Retina (tissue), 1 donor: ENCODE data around the gene CUBN.

Experiments
- DNase-seq: peaks from one replicate; pipeline ENCODE4 v3.0.0-alpha.2; 2016

The CUBN gene

DNA sequence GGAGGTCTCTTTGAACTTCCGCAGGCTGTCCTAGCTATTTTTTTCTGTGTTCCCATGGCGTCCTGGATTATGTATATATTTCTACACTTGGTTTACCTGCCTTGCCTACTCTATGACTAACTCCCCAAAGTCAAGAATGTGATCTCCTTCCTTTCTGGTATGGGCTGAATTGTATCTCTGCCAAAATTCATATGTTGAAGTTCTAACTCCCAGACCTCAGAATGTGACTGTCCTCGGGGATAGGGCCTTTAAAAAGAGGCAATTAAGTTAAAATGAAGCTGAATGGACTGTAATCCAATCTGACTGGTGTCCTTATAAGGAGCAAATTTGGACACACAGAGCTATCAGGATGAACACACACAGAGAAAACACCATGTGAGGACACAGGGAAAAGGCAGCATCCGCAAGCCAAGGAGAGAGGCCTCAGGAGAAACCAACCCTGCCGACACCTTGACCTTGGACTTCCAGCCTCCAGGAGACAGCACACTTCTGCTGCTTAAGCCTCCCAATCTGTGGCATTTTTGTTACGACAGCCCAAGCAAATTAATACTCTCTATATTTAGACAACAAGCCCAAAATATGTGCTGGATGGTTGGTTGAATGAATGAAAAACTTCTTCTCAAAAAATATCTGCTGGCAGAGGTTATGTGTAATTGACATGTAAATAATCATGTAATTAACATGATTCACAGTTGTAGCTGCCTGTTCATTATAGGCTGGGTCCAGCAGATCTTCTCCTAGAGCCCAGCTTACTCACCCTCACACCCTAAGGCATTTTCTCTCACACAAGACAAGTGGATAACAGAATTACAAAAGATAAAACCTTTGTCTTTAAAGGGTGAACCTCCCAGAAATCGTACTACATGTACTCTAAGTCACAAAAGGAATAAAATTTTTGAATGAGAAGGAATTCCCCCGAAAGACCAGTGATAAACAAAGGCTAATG is 123.7 kb downstream of the CUBN start:
- no peak for DNase-seq

DNA sequence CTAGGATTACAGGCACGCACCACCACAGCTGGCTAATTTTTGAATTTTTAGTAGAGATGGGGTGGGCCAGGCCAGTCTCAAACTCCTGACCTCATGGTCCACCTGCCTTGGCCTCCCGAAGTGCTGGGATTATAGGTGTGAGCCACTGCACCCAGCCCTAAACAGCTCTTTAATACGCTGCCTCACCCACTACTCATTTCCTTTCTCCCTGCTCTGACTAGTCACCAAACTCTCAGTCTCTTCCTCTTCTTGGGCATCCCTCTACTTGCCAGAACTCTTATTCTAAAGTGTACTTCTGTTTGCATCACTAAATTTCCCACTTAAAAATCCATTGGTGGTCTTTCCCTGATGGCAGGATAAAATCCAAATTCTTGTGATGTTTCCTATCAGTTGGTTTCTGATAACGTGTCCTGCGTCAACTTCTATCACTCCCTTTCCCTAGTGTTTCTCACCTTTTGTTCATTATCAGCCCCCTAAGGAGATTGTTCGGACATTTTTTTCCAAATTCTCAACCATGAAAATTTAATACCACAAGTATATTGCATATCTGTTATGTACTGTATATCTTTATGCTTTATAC is 124.7 kb downstream of the CUBN start:
- no peak for DNase-seq

DNA sequence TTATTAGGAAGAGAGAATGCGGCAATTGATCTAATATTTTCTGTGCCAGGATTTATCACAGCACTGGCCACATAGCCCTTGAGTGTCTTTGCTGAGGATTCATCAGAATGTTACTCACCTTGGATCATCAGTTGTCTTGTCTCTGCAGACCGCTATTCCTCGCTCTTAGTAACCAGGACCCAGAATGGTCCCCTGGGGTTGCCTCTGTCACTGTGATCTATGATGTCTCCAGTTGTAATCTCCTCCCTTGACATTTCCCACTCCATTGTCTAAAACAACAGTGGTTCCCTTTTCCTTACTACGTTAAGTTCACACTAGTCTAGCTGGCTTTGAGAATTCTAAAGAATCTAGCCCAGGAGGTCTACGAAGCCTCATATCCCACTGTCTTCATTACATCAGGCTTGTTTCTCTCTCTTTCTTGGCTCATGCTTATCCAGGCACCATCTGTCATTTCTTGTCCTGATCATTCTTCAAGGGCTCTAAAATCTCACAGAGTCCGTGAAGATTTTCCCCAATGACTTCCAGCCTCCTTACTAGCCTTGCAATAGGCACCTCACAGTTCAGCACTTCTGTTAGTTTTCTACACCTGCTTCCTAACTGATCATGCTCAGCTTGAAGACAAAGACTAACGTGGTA is 125.8 kb downstream of the CUBN start:
- no peak for DNase-seq

GRCh38 chr10:17003151-17003550 is 126.5 kb downstream of the CUBN start:
- no peak for DNase-seq

- DNase-seq = no peak
Observed at GRCh38 chr10:17001961-17002749, 127.5 kb downstream of the CUBN start.

DNA sequence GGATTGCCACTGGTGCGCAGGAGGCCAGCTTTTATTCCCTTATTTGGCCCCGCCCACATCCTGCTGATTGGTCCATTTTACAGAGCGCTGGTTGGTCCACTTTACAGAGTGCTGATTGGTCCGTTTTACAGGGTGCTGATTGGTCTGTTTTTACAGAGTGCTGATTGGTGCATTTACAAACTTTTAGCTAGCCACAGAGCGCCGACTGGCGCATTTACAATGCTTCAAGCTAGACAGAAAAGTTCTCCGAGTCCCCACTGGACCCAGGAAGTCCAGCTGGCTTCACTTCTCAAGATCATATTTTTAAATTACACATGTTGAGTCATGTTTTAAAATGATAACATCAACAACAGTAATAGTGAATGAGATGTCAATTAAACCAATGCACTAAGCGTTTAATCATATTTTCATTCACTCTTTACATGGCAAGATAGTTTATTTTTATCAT is 128.3 kb downstream of the CUBN start:
- DNase-seq = no peak

- no peak for DNase-seq
Observed at GRCh38 chr10:16999665-17000451, 129.8 kb downstream of the CUBN start.

DNA sequence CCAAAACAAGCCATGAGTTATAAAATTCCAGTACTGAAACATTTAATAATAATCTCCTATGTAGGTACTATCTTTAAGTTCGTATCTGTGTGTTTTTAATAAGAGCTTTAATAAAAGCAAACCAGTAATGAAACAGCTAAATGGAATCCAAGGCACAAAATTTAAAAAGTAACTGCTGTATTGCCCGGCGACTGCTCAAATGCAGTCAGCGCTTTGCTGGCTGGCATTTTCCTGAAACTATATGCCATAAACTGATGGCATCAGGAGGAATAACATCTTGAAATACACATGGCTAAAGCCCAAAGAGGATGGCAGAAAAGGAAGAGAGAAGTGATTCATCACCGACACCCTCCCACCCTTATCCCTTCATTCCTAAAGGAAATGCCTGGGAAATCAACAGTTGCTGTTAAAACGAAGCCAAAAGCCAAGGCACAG is 133.1 kb downstream of the CUBN start:
- DNase-seq = no peak

DNA sequence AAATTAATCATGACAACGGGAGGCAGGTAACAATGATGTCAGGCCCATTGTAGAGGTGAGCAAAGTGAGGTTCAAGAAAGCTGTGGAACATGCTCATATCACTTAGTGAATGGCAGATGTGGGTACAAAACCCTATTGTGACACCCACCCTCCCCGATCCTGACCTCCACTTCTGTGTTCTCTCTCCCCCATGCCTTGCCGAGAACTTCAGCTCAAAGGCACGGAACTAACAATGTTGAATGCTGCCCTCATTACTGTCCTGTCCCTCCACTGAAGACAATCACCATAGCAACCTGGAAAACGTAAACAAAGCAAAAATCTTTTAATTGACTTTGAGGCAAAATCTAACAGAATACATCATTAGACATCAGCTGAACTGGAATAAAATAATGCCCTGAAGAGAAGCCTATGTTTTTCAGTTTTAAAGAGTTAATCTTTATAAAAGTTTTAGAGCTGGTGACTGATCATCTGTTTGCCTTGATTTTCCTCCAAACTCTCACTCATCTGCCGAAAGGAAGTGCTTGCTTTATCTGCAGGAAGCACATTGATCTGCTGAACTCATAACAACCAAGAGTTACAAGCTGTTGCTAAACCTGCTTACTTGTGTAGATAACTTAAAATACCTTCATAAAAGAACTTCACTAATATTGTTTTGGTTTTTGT is 133.6 kb downstream of the CUBN start:
- DNase-seq = peak; percentile 73

DNA sequence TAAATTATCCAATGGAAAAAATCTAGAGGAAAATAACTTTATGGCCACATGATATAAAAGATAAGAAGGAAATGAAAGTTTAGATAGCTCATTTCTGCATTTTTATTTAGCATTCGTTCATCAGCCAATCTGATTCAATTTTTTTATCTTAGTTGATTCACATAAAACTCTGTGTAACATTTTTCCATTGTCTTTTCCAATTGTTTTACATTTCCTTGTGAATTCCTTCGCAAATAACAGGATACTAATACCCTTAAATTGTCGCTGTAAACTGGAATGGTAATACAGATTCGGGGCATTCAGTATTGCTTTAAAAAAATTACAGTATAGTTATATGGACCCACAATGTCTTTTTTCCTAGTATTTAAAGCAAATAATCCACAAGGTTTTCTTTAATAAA is 136.4 kb downstream of the CUBN start:
- no peak for DNase-seq

DNA sequence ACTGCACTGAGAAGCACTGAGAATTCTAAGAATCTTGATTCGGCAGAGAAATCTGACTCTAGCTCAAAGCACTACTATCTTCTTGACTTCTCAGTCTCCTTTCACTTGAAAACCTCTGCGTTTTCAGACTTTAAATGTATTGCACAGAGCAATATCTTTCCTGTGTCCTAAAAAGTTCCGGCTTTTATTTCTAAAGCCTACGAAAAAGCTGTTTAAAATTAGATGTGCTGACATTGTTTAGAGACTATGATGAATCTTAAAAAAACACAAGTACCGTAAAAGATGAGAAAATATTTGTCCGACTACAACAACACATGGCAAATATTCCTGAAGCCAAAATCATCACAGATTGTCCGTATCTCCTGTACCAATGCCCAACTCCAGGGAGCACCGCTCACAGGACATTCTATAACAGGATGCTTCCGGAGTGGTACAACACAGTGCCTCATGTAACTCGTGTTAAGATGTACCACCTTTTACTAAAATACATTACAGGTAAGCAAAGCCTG is 136.9 kb downstream of the CUBN start:
- no peak for DNase-seq

DNA sequence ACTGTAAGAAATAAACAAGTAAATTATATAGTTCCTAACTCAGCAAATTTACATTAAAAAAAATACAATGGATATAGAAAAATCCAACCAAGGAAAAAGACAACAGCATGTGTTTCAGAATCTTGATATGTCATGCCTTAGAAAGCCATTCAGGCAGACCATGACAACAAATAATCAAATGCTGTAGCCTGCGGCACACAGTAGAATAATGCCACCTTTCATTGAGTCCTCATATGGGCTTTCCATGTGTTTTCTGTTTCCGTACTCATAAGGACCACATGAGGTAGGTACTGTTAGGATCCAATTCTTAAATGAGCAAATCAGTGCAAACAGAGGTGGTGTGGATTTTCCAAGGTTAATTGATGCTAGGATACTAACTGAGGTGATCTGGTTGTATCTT is 138.6 kb downstream of the CUBN start:
- no peak for DNase-seq

GRCh38 chr10:16989826-16990293 is 139.8 kb downstream of the CUBN start:
- no peak for DNase-seq

- DNase-seq = no peak
Observed at GRCh38 chr10:16988900-16989299, 140.7 kb downstream of the CUBN start.

DNA sequence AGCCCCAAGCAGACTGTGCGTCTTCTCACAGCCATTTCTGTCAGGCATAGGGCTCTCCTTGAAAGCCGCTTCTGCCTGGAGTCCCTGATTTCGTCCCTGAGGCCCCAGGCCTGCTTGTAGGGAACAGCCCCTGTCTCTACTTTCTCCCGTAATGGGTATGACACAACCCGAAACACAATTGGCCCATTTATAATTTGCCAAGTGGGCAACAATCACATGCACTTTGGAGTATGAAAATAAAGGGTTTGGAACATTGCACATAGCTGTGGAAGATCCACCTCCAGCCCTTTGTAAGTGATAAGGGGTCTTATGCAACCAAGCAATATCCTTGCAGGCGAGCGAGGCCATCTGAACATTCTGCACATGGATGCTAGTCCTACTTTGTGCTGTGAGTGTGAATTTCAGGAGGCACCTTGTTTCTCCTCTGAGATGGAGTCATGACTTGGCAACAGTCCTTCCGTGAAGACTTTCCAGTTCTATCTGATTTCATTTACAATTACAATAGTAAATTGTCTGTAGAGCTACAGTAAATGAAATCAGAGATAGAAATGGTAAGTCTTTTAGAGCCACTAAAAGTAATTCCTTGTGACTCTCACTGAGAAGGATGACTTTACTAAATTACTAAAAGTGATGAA is 141.5 kb downstream of the CUBN start:
- DNase-seq = no peak

- peak; percentile 73 for DNase-seq
Observed at GRCh38 chr10:16987206-16987621, 142.4 kb downstream of the CUBN start.

GRCh38 chr10:16986406-16987205 is 143.0 kb downstream of the CUBN start:
- DNase-seq = peak; percentile 80

DNA sequence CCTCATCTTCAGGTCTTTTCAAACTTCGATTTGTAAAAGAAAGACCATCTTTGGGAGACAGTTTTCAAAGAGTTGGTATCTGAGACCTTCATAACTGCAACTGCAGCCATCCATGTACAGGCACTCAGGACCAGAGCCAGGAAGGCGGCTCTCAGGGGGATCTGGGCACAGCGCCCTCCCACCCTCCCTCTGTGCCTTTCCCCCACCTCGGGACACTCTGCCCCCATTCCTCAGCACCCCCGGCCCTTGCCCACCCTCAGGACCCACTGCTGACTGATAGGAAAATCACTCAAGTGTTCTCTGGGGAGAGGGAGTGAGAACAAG is 143.6 kb downstream of the CUBN start:
- no peak for DNase-seq

- DNase-seq = no peak
Observed at GRCh38 chr10:16984242-16984641, 145.4 kb downstream of the CUBN start.

DNA sequence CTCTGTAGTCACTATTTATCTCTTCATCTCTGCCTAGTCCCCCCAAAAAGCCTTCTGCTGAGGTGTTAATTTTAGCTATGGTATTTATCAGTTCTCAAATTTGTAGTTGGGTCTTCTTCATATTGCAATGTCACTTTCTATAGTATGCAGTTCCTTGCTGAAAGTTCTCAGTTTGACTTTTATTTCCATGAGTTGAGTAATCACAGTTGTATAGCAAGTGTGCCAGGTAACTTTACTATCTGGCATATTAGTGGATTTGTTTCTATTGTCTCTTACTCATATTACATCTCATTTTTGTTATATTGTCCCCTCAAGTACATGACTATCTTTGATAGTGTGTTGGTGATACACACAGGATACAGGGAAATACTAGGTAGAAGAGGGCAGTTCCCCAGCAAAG is 152.8 kb downstream of the CUBN start:
- DNase-seq = no peak
